GM18508 (cell line): ENCODE measurements around the gene DCAF8.

Experiments
- ATAC-seq: cut with Tn5 transposase; IDR thresholded peaks from one replicate; pipeline ENCODE4 v1.9.1; 2021; ENCODE audit warnings: moderate number of reproducible peaks; ENCODE audit not compliant: insufficient read depth, unreplicated experiment

Gene DCAF8

DNA sequence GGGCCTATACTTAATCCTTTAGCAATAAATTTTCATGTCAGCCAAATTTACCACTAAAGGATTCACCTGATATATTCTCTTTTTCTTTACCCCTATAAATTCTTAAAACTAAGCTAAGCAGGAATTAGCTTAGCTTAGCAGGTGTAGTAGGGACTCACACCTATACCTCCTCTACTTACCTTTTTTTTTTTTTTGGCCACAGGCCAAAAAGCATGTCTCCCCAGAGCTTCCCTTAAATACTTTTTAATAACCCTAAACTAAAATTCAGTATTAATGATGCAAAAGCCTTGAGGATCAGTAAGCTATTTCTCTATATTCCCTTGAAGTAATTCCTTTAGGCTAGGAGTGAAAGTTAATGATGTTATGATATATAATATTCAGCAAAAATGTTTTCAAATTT, 33.9 kb downstream of the DCAF8 start:
- ATAC-seq, result no peak

DNA sequence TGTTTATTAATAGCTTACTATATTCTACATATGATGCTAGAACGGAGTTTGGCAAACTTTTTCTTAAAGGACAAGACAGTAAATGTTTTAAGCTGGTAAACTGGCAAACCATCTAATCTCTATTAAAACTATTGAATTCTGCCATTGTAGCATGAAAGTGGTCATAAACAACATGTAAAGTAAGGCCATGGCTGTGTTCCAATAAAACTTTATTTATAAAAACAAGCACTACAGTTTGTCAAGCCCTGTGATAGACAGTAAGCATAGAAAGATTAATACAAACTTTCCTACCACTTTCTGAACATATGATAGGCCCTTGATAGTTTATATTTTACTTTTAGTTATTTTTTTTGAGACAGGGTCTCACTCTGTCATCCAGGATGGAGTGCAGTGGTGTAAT, 34.8 kb downstream of the DCAF8 start:
- ATAC-seq, result no peak

DNA sequence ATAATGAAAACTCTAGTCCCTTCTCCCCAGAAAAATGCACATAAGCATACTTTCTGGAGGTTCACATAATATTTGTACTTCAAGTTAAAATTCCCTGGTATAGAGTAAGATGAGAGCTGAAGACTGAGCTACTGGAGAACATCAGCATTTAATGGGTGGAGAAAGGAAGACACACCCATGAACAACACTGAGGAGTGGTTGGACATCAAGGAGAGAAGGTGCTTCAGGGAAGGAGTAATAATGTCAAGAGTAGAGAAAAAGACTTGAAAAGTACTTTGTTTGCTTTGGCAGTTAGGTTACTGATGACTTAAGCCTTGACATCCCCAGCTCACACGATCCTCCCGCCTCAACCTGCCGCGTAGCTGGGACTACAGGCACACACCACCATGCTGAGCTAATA, 35.3 kb downstream of the DCAF8 start:
- no peak for ATAC-seq

DNA sequence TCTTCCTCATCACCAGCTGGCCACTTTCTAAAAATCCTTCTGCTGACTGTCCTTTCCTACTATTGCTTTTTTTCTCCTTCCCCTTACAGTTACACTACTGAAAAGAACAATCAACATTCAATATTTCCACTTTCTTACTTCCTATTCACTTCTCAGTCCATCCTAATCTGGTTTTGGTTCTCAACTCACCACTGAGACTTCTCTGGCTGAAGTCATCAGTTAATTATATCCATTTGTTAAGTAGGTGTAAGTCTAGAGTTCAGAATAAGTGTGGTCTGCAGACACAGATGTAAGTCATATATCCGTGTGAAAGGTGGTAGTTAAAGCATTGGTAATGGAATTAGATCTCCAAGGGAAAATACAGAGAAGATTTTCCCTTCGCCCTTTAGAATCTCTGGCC, 35.7 kb downstream of the DCAF8 start:
- no peak for ATAC-seq

DNA sequence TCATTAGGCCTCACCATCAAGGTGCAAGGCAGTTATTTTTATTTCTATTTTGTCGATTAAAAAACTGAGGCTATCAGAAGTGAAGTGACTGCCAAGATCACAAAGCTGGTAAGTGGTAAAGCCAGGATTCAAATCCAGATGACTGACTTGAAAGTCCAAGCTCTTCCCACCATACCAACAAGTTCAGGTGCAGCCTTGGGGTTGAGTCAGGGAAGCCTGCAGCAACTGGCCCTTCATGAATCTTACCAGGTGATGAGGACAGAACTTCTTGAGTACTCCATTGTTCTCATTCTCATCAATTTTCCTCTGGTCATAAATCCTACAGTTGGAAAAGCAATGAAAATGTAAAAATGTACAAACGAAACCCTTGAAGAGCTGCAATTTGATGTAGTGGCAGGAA, 37.0 kb downstream of the DCAF8 start:
- no peak for ATAC-seq

DNA sequence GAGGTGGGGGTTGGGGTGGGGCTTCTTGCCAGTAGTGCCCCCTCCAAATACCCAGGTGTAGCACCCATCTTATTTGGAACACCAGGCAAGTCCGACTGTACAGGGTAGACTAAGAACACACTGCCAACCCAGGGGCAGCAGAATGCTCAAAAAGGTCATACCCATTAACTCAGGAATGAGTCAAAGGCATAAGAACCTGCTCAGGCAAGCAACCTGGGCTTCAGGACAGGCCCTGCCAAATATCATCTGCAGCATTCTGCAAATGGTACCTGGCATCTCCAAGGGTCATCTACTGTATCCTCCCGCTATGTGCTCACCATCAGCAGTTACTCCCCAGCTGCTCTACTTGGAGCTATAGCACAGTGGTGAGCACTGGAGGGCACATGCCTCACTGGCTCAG, 37.7 kb downstream of the DCAF8 start:
- no peak for ATAC-seq

DNA sequence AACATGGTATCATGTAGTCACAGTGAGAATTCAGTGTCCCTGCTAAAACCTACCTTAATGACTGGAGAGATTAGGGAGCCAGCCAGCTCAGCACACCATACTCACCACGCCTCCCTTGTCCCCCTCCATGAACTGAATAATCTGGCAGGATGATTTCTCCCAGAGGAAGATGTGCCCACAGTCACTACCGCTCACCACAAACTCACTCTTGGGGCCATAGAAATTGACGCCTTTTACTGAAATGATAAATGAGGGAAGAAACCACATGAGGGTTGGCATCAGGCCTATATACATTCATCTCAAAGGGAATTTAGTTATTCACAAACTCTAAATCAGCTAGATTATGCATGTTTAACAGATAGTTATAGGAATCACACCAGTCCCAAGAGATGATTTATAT, 39.8 kb downstream of the DCAF8 start:
- ATAC-seq, result no peak

DNA sequence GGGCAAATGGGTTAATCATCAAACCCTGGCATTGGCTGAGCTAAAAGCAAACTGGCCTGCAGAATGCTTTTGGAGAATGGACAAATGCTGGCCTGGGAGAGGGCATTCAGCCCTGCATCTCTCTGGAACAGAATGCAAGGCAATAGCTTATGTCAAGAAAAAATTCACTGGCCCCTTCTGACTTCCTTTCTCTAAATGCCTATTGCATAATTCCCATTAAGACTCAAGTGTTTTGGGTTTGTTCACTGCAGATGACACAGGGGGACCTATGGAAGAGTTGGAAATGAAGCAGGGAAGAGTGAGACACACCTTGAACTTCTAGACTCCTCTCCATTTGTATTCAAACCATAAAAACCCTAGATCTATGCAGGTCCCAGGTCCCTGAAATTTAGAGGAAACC, 41.3 kb downstream of the DCAF8 start:
- no peak for ATAC-seq

DNA sequence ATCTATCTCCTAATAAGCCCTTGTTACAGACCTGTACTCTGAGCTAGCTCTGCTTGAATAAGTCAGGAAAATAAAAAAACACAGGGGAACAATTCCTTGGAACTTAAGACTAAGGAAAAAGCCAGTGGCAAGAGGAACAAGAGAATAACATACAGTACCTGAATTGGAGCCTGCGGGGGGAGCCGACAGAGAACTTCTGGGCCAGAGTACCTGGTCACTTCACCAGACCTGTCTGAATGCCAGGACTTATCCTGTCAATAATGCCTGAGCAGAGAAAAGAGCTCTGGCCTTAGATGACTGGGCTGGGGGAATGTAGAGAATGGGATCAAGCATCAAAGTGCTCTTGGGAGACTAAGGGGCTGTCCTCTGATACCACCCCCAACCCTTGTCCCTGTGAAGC, 42.0 kb downstream of the DCAF8 start:
- no peak for ATAC-seq

DNA sequence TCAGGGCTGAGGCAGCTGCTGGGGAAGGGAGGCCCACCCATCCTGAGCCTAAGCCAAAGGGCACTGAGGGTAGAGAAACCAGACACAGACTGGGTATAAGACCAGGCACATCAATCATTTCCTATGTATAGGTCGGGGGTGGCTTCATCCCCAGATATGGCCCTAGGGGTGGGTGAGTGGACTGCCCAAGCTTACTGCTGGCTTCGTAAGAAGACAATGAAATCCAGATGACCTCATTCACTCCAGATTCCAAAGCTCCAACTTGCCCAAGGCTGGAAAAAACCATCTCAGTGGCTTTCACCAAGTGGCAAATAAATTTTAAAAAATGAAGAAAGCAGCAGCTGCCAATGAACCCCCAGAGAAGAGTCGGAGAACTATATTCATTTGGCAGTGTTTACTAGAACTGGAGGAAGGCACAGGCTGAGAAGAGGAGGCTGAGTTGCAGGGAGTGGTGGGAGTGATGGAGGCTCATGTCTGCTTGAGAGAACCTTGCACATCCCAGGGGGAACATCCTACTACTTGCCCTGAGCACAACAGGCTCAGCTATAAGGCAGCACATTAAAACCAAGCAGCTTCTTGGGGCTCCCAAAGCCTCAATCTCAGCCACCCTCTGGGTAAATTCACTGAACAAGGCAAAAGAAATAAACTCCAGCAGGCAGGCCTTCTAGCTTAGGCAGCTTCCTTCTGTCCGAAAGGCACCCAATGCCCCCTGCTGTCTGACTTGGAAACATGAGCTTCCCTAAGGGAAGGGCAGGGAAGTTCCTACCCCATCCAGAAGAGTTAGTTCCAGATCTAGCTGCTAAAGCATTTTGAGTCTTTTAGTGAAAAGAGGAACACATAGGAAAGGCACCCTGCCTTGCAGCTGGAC, 43.1 kb downstream of the DCAF8 start:
- ATAC-seq, result no peak

DNA sequence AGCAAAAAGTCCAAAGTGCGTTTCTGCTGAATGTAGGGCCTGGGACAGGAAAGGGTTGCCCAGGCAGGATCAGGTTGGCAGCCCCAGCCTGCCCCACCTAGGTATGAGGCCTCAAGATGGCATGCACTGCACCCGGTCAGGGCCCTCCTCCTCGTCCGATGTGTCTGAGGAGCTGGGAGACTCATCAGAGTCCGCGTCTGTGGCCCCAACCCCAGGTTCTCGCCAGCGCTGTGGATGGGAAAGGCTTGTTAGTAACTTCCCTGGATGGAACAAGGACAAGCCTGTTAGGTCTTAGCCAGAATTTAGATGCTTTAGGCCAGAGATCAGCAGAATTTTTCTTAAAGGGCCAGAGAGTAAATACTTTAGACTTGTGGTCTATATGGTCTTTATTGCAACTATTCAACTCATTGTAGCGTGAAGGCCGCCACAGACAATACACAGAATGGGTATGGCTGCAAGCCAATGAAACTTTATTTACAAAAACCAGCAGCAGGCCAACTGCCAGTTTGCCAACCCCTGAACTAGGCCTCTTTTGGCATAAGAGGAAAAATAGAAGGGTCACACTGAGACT, 44.8 kb downstream of the DCAF8 start:
- no peak for ATAC-seq

DNA sequence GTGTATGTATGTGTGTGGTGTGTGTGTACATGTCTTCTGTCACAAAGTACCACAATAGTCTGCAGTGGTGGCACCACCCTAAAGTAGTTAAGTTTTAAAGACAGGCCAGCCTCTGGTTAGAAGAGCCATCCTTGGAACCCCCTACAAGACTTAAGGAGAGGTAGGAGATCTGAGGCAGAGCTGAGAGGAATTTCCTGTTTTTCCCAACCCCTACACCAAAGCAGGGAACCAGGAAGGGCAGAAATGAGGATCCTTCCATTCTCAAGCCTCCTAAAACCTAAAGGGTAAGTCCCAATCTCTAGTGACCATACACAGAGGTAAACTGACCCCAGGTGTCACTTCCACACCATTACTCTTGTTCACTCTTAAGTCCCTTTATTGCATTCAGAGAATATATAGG, 46.0 kb downstream of the DCAF8 start:
- ATAC-seq, result no peak

DNA sequence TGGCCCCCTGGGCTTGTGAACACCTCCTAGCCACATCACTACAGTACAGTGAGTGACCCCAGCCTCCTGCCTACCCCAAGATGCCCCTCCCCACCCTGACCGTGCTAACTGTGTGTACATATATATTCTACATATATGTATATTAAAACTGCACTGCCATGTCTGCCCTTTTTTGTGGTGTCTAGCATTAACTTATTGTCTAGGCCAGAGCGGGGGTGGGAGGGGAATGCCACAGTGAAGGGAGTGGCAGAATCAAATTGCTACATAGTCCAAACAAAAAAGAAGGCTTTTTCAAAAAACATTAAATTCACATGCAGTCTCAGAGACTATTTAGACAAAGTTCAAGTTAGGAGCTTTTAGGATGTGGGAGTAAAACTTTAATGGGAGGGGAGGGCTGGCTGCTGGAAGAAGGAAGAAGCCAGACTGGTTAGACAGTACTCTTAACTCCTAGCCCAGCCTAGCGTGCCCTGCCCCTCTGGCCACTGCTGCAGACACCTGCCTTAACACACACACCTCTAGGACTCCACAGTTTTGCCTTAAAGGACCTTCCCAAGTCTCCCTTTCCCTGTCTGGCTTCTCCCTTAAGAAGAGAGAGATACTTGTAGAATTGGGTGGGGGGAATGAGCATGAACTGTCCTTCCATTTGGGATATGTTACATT, 47.7 kb downstream of the DCAF8 start:
- no peak for ATAC-seq

DNA sequence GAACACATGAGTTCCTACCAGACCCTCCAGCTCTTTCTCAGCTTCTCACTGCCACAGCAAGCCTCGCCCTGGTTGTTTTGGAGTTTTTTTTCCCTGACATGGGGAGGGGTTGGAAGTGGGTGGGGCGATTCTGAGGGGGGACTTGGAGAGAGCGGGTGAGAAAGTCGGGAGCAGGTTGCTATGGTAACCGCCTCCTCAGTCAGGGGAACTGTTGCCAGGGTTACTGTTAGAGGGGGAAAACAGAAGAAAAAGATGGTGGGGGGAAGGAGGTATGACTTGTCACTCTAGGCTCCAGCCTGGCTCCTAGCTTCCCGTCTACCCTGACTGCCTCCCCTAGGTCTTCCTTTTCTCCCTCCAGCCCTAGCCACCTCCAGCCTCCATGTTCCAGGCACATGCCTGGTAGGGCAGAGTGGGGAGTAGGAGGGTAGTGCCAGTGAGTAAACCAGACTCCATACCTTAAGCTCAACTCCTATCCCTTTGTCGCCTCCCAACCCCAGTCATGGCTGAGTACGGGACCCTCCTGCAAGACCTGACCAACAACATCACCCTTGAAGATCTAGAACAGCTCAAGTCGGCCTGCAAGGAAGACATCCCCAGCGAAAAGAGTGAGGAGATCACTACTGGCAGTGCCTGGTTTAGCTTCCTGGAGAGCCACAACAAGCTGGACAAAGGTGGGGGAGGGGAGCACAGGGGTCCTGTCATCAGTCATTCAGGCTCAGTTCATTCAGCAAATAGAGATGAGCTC, 51.1 kb downstream of the DCAF8 start:
- ATAC-seq, result no peak

DNA sequence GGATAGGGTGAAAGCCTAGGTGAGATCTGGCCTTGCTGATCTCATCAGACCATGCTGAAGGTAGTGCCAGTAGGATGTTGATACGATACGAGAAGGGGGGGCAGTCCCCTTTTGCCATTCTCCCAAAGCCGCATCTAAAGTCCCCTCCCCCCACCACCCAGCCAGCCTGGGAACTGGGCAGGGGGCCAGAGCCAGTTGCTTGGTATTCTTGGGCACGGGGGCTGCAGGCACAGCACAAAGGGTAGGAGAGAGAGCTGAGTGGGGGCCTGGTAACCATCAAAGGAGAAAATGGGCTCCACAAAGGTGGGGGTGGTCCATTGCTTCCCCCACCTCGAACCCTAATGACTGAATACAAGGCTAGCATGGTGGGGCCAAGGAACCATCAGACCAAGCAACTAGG, 51.8 kb downstream of the DCAF8 start:
- ATAC-seq, result no peak

DNA sequence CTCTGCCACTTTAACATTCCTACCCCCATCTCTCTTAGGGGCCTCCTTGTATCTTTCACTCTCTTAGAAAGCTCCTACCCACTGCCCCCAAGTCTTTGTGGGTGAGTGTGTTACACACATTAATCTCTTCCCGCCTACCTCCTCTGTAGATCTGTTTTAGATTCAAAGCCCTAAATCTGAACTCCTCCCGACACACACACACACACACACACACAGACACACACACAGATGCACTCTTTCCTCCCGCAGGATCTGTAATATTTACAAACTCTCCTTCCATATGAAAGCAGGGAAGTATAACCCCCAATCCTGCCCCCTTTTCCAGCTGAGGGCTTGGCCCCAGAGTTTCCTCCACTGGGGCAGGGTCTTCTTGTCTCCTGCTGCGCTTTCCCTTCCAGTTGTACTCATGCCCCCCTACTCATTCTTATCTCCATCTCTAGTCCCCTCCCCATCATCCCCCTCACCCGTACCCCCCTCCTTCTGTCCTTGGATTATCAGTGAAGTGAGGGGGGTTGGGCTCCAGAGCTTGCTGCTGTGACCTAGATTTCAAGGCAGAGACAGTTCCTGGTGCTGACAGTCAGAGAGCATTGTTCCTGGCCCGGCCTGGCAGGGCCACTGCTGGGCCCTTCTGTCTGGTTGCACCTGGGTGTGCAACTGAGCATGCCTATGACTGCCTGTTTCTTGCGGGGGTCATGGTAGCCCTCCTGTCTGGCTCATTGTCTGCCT, 52.9 kb downstream of the DCAF8 start:
- no peak for ATAC-seq

DNA sequence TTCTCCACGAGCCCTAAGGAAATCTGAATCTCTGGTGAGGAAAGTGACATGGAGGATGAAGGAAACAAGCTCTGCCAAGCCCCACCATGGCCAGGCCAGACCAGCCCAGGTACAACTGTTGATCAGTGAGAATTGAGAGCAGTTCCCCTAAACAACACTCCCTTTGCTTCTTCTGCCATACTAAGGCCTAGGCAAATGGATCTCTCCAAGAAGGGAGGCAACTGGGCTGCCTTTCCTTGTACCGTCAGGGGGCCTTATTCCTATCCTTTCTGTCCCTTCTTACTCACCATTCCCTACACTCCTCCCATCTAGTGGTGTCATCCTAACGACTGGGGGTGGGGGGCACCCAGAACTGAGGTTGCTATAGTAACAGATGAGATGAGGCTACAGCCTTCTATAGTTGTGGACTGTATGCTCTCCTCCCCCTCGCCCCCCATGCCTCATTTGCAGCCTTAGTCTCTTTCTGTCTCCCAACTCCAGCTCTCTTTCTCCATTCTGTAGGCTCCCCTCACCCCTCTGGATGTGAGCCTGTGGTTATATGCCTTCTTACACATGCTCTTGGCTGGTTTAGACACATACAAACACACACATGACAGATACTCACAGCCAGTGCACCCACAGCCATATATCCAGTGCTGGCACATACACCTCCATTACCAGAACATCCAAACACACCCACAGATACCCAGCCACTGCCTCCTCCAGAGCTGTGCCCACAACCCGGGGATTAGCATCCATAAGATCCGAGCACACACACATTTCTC, 53.6 kb downstream of the DCAF8 start:
- no peak for ATAC-seq

DNA sequence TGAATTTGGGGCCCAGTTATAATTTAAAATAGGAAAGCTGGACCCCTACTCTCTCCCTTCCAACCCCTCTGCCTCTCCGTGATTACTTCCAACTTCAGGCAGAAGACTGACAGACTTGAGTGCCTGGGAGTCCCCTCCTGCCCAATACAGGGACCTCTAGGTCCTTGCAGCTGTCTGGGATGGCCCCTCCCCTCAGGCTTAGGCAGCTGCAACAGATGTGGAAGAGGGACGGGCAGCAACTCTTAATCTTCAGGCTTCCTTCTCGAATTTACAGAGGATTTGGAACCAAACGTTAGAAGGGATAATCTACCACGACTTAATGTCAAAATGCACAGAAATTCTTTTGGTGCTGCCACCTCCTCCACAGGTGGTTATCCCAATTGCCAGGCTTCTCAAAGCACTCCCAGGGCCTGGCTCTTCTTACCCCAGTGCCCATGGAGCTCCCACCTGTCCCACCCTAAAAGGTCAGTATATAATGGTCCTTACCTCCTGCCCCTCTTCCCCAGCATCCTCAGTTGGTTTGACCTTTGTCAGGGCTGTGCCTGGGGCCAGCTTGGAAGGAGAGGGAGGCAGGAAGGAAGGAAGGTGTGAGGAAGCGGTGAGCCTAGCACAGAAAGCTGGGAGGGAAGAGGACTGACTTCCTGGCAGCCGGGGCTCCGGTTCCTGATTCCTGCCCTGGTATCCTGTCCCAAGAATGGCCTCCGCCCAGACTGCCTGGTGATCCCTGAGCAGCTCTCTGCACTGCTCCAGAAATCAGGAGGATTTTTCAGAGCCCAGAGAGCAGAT, 54.4 kb downstream of the DCAF8 start:
- ATAC-seq, result no peak

DNA sequence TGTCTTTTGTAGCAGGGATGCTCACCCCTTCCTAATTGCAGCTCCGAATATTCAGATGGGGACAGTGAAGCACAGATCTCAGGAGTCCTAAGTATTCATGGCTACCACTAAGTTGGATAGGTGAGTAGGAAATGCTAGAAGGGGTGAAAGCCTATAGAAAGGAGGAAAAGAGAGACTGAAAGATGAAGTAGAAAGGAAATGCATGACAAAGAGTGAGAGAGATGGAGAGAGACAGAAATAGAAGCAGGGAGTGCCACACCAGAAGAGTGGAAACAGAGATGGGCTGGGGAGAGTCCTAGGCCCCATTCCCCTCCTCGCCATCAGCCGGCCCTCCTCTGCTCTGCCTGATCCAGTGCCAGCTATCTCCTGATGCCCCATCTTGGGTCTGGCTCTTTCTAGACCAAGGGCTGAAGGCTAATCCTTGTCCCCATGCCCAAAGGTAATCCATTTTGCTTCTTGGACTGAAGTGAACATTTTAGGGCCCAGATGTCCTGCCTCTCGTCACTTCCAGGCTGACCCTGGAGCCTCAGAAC, 55.2 kb downstream of the DCAF8 start:
- no peak for ATAC-seq
